Ishikawa (cell line): Measurements from ENCODE around the gene KCNH2.

ENCODE experiments used
- RAD21 ChIP-seq: IDR thresholded peaks from 2 replicates; pipeline ENCODE4 v1.6.1; 2012; ENCODE audit warnings: low read depth
- TCF12 ChIP-seq: IDR thresholded peaks from 2 replicates; pipeline ENCODE4 v1.6.1; 2012; ENCODE audit warnings: low read depth
- USF1 ChIP-seq: IDR thresholded peaks from 2 replicates; pipeline ENCODE4 v1.6.1; 2012

GRCh38 chr7:150954201-150954985 lies 23.7 kb downstream of the KCNH2 start:
- no peak for TF ChIP-seq RAD21
- no peak for TF ChIP-seq USF1
- no peak for TF ChIP-seq TCF12
